Loucy (cell line): Measurements from ENCODE around the gene ZFAND3.

ENCODE experiments used
- CTCF ChIP-seq: fragments of 200-600 bp; sonication (generic); conservative IDR thresholded peaks from 2 replicates; pipeline ENCODE4 v1.5.1; 2014; ENCODE audit warnings: mild to moderate bottlenecking, antibody characterized with exemption, low read length
- EZH2phosphoT487 ChIP-seq: fragments of 200-600 bp; IDR thresholded peaks from 2 replicates; pipeline ENCODE4 v1.6.1; 2018; ENCODE audit warnings: antibody characterized with exemption, mild to moderate bottlenecking, moderate library complexity, borderline replicate concordance

- TF ChIP-seq EZH2phosphoT487 (peak; percentile 34; the same call in 1 of the 2 replicates), CTCF (no peak)
These were observed 78.4 kb downstream of the ZFAND3 start for GRCh38 chr6:37897818-37898515.
